ENCODE data around the gene NEDD9.

NEDD9 gene

GRCh38 chr6:11200356-11200755 lies 32.1 kb downstream of the NEDD9 start:
- Histone ChIP-seq H3K27me3 (no peaks in the 10 kb centered on the region), H3K27ac (no peak overlapping the region), H3K9me3 (no peaks in the 10 kb centered on the region), H3K4me3 (ENCODE audit: low read depth in 1 of 2, low read length in 1 of 2) (no peak overlapping the region), H3K36me3 (peaks cover 56% of the 10 kb centered on the region), H3K4me1 (ENCODE audit: control insufficient read depth in 1 of 2, insufficient read depth in 1 of 2, low read depth in 1 of 2, low read length in 1 of 2) (no peaks in the 10 kb centered on the region)
- no peak for TF ChIP-seq CTCF (IDR thresholded peaks at IDR 0.05)

- peak overlapping the region; percentile 5 for H3K27ac ChIP-seq
- H3K9me3 ChIP-seq = no peaks in the 10 kb centered on the region
- no peaks in the 10 kb centered on the region for H3K4me1 ChIP-seq (ENCODE audit: control insufficient read depth in 1 of 2, insufficient read depth in 1 of 2, low read depth in 1 of 2, low read length in 1 of 2)
- no peak for TF ChIP-seq CTCF (IDR thresholded peaks at IDR 0.05)
- no peak overlapping the region for H3K4me3 ChIP-seq (ENCODE audit: low read depth in 1 of 2, low read length in 1 of 2)
- no peaks in the 10 kb centered on the region for H3K27me3 ChIP-seq
- peaks cover 51% of the 10 kb centered on the region for H3K36me3 ChIP-seq
Measured at GRCh38 chr6:11198663-11199603, 33.5 kb downstream of the NEDD9 start.

- Histone ChIP-seq H3K4me3 (ENCODE audit: low read depth in 1 of 2, low read length in 1 of 2) (no peak overlapping the region), H3K36me3 (peaks cover 49% of the 10 kb centered on the region), H3K27ac (no peak overlapping the region), H3K4me1 (ENCODE audit: control insufficient read depth in 1 of 2, insufficient read depth in 1 of 2, low read depth in 1 of 2, low read length in 1 of 2) (no peaks in the 10 kb centered on the region), H3K9me3 (no peaks in the 10 kb centered on the region), H3K27me3 (no peaks in the 10 kb centered on the region)
- TF ChIP-seq CTCF (IDR thresholded peaks at IDR 0.05) = no peak
Measured at GRCh38 chr6:11197850-11198249, 34.6 kb downstream of the NEDD9 start.

GRCh38 chr6:11197175-11197536 lies 35.3 kb downstream of the NEDD9 start:
- H3K27ac ChIP-seq = no peak overlapping the region
- H3K9me3 ChIP-seq = no peaks in the 10 kb centered on the region
- H3K27me3 ChIP-seq = no peaks in the 10 kb centered on the region
- peaks cover 54% of the 10 kb centered on the region for H3K36me3 ChIP-seq
- H3K4me1 ChIP-seq (ENCODE audit: control insufficient read depth in 1 of 2, insufficient read depth in 1 of 2, low read depth in 1 of 2, low read length in 1 of 2) = no peaks in the 10 kb centered on the region
- no peak overlapping the region for H3K4me3 ChIP-seq (ENCODE audit: low read depth in 1 of 2, low read length in 1 of 2)
- TF ChIP-seq CTCF (IDR thresholded peaks at IDR 0.05) = no peak

- TF ChIP-seq CTCF (IDR thresholded peaks at IDR 0.05) = no peak
- Histone ChIP-seq H3K27me3 (no peaks in the 10 kb centered on the region), H3K4me3 (ENCODE audit: low read depth in 1 of 2, low read length in 1 of 2) (no peak overlapping the region), H3K27ac (peak overlapping the region; percentile 24), H3K4me1 (ENCODE audit: control insufficient read depth in 1 of 2, insufficient read depth in 1 of 2, low read depth in 1 of 2, low read length in 1 of 2) (no peaks in the 10 kb centered on the region), H3K36me3 (peaks cover 59% of the 10 kb centered on the region), H3K9me3 (no peaks in the 10 kb centered on the region)
Measured at GRCh38 chr6:11196511-11197174, 35.8 kb downstream of the NEDD9 start.
